Loucy (cell line): ENCODE measurements around the gene TMEM117.

Source experiments
- H2AFZ ChIP-seq: fragments of 200-600 bp; sonication (generic); 2 replicates; pipeline ENCODE4 v1.6.0; 2016; ENCODE audit warnings: antibody characterized with exemption, mild to moderate bottlenecking, low read length, moderate library complexity
- H3F3A ChIP-seq: fragments of 200-600 bp; 2 replicates; pipeline ENCODE4 v1.6.0; 2016; ENCODE audit warnings: antibody characterized with exemption, low read depth, mild to moderate bottlenecking
- H3K27me3 ChIP-seq: fragments of 200-600 bp; sonication (generic); 2 replicates; pipeline ENCODE4 v1.6.1; 2014; ENCODE audit warnings: low read length, mild to moderate bottlenecking; ENCODE audit not compliant: insufficient read depth, poor library complexity, severe bottlenecking
- H3K36me3 ChIP-seq: fragments of 200-600 bp; sonication (generic); 2 replicates; pipeline ENCODE4 v1.6.1; 2016; ENCODE audit warnings: low read length; ENCODE audit not compliant: insufficient read depth
- H3K4me1 ChIP-seq: fragments of 200-600 bp; sonication (generic); 2 replicates; pipeline ENCODE4 v1.5.1; 2014; ENCODE audit warnings: low read length, mild to moderate bottlenecking; ENCODE audit not compliant: insufficient read depth, poor library complexity, severe bottlenecking
- H3K4me2 ChIP-seq: fragments of 200-600 bp; sonication (generic); 2 replicates; pipeline ENCODE4 v1.6.0; 2014; ENCODE audit warnings: antibody characterized with exemption, low read length, low read depth, mild to moderate bottlenecking; ENCODE audit not compliant: poor library complexity, severe bottlenecking
- H3K4me3 ChIP-seq: fragments of 200-600 bp; sonication (generic); 2 replicates; pipeline ENCODE4 v1.5.1; 2014; ENCODE audit warnings: low read length, mild to moderate bottlenecking, mixed read lengths; ENCODE audit not compliant: poor library complexity, severe bottlenecking
- H3K79me2 ChIP-seq: fragments of 200-600 bp; sonication (generic); 2 replicates; pipeline ENCODE4 v1.6.1; 2014; ENCODE audit warnings: low read length; ENCODE audit not compliant: insufficient read depth
- H3K9ac ChIP-seq: fragments of 200-600 bp; sonication (generic); 2 replicates; pipeline ENCODE4 v1.6.0; 2014; ENCODE audit warnings: mild to moderate bottlenecking, low read depth, low read length, moderate library complexity; ENCODE audit not compliant: poor library complexity, severe bottlenecking
- H3K9me2 ChIP-seq: fragments of 200-600 bp; sonication (generic); replicated peaks from 2 replicates; pipeline ENCODE4 v1.6.1; 2016; ENCODE audit warnings: low read depth, low read length, mixed read lengths
- H3K9me3 ChIP-seq: fragments of 200-600 bp; sonication (generic); 2 replicates; pipeline ENCODE4 v1.6.1; 2014; ENCODE audit warnings: mild to moderate bottlenecking, antibody characterized with exemption, low read length, low read depth; ENCODE audit not compliant: insufficient read depth
- H4K20me1 ChIP-seq: fragments of 200-600 bp; sonication (generic); 2 replicates; pipeline ENCODE4 v1.6.0; 2014; ENCODE audit warnings: antibody characterized with exemption, low read length, mild to moderate bottlenecking; ENCODE audit not compliant: insufficient read depth, poor library complexity, severe bottlenecking
- EZH2phosphoT487 ChIP-seq: fragments of 200-600 bp; IDR thresholded peaks from 2 replicates; pipeline ENCODE4 v1.6.1; 2018; ENCODE audit warnings: antibody characterized with exemption, mild to moderate bottlenecking, moderate library complexity, borderline replicate concordance
- TF ChIP-seq, protein P1 (sequence below): fragments of 200-600 bp; sonication (generic); conservative IDR thresholded peaks from 2 replicates; pipeline ENCODE4 v1.5.1; 2014; ENCODE audit warnings: mild to moderate bottlenecking, antibody characterized with exemption, low read length

Gene TMEM117

GRCh38 chr12:44053549-44054127 lies 217.8 kb downstream of the TMEM117 start:
- no peaks in the 10 kb centered on the region for H3F3A ChIP-seq
- H3K4me1 ChIP-seq: no peaks in the 10 kb centered on the region
- H3K36me3 ChIP-seq: no peaks in the 10 kb centered on the region
- no peak overlapping the region for H3K4me2 ChIP-seq
- no peaks in the 10 kb centered on the region for H3K9me3 ChIP-seq
- no peak overlapping the region for H3K9ac ChIP-seq
- no peak for TF ChIP-seq EZH2phosphoT487
- TF ChIP-seq, protein P1, sequence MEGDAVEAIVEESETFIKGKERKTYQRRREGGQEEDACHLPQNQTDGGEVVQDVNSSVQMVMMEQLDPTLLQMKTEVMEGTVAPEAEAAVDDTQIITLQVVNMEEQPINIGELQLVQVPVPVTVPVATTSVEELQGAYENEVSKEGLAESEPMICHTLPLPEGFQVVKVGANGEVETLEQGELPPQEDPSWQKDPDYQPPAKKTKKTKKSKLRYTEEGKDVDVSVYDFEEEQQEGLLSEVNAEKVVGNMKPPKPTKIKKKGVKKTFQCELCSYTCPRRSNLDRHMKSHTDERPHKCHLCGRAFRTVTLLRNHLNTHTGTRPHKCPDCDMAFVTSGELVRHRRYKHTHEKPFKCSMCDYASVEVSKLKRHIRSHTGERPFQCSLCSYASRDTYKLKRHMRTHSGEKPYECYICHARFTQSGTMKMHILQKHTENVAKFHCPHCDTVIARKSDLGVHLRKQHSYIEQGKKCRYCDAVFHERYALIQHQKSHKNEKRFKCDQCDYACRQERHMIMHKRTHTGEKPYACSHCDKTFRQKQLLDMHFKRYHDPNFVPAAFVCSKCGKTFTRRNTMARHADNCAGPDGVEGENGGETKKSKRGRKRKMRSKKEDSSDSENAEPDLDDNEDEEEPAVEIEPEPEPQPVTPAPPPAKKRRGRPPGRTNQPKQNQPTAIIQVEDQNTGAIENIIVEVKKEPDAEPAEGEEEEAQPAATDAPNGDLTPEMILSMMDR: no peak
- no peaks in the 10 kb centered on the region for H3K9me2 ChIP-seq
- no peak overlapping the region for H2AFZ ChIP-seq
- no peaks in the 10 kb centered on the region for H3K79me2 ChIP-seq
- no peak overlapping the region for H3K4me3 ChIP-seq
- no peaks in the 10 kb centered on the region for H3K27me3 ChIP-seq
- no peaks in the 10 kb centered on the region for H4K20me1 ChIP-seq

GRCh38 chr12:44054281-44054680 lies 218.4 kb downstream of the TMEM117 start:
- Histone ChIP-seq H3K9me3 (no peaks in the 10 kb centered on the region), H3K79me2 (no peaks in the 10 kb centered on the region), H3K4me2 (no peak overlapping the region), H3K36me3 (no peaks in the 10 kb centered on the region), H3K4me1 (no peaks in the 10 kb centered on the region), H3K9me2 (no peaks in the 10 kb centered on the region), H3K9ac (no peak overlapping the region), H4K20me1 (no peaks in the 10 kb centered on the region), H3K27me3 (no peaks in the 10 kb centered on the region), H3F3A (no peaks in the 10 kb centered on the region), H3K4me3 (no peak overlapping the region), H2AFZ (no peak overlapping the region)
- TF ChIP-seq, protein P1: no peak
- TF ChIP-seq EZH2phosphoT487: no peak

- TF ChIP-seq EZH2phosphoT487: no peak
- Histone ChIP-seq H3F3A (no peaks in the 10 kb centered on the region), H3K9me2 (no peaks in the 10 kb centered on the region), H3K36me3 (no peaks in the 10 kb centered on the region), H3K79me2 (no peaks in the 10 kb centered on the region), H3K27me3 (no peaks in the 10 kb centered on the region), H2AFZ (no peak overlapping the region), H3K4me1 (no peaks in the 10 kb centered on the region), H3K4me2 (no peak overlapping the region), H3K9ac (no peak overlapping the region), H4K20me1 (no peaks in the 10 kb centered on the region), H3K4me3 (no peak overlapping the region), H3K9me3 (no peaks in the 10 kb centered on the region)
Observed at GRCh38 chr12:44058366-44058765, 222.5 kb downstream of the TMEM117 start.

DNA sequence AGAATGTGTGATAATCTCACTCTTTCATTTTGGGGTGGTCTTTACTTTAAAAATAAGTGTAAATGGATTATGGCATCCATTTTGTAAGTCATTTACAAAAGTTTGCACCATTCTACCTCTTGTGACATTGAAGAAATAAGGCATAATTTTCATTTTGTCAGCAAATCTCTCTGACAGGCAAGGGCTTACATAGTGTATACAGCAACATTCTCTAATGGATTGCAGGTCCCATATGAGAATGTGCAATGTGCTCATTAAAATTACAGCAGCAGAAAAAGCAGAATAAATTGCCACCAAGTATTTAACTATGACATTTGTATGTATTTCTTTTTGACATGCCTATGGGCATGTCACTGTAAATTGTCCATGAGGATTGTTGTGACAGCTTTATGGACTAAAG lies 223.6 kb downstream of the TMEM117 start:
- TF ChIP-seq EZH2phosphoT487: no peak
- TF ChIP-seq, protein P1: no peak
- H4K20me1 ChIP-seq: no peaks in the 10 kb centered on the region
- H3K36me3 ChIP-seq: no peaks in the 10 kb centered on the region
- no peak overlapping the region for H2AFZ ChIP-seq
- no peak overlapping the region for H3K9ac ChIP-seq
- no peak overlapping the region for H3K4me3 ChIP-seq
- no peaks in the 10 kb centered on the region for H3K9me3 ChIP-seq
- no peaks in the 10 kb centered on the region for H3F3A ChIP-seq
- H3K27me3 ChIP-seq: no peaks in the 10 kb centered on the region
- no peaks in the 10 kb centered on the region for H3K4me1 ChIP-seq
- H3K79me2 ChIP-seq: no peaks in the 10 kb centered on the region
- H3K9me2 ChIP-seq: no peaks in the 10 kb centered on the region
- no peak overlapping the region for H3K4me2 ChIP-seq
